NCI-H1417 treated with DMSO at 0.1 percent for 48 hours (cell line): ENCODE data around the gene EPB41L4B.
"Not testable (repeated sequence)": the region's sequence is repeated elsewhere in the genome, so short reads cannot be mapped to it uniquely, and the experiment has no call there.

ENCODE experiments used
- DNase-seq: peaks from one replicate; lab custom pipeline; 2025; lab: John Stamatoyannopoulos, UW

EPB41L4B gene

GRCh38 chr9:109163194-109163593, 157.7 kb downstream of the EPB41L4B start:
- no peak for DNase-seq

GRCh38 chr9:109162677-109163076, 158.2 kb downstream of the EPB41L4B start:
- DNase-seq: no peak

- DNase-seq: no peak
Measured at GRCh38 chr9:109161471-109161870, 159.4 kb downstream of the EPB41L4B start.

GRCh38 chr9:109159583-109159982, 161.3 kb downstream of the EPB41L4B start:
- DNase-seq: no peak

GRCh38 chr9:109158651-109159050, 162.2 kb downstream of the EPB41L4B start:
- DNase-seq: no peak

- no peak for DNase-seq
Measured at GRCh38 chr9:109156708-109157107, 164.2 kb downstream of the EPB41L4B start.

- no peak for DNase-seq
Measured at GRCh38 chr9:109150925-109151545, 169.8 kb downstream of the EPB41L4B start.

GRCh38 chr9:109149722-109150121, 171.1 kb downstream of the EPB41L4B start:
- DNase-seq: no peak

GRCh38 chr9:109149089-109149488, 171.8 kb downstream of the EPB41L4B start:
- DNase-seq: no peak

- DNase-seq: no peak
Measured at GRCh38 chr9:109145051-109145450, 175.8 kb downstream of the EPB41L4B start.

GRCh38 chr9:109143881-109144562, 176.8 kb downstream of the EPB41L4B start:
- no peak for DNase-seq

GRCh38 chr9:109141375-109141774, 179.5 kb downstream of the EPB41L4B start:
- no peak for DNase-seq

GRCh38 chr9:109139851-109140250, 181.0 kb downstream of the EPB41L4B start:
- DNase-seq: no peak

GRCh38 chr9:109138421-109138820, 182.4 kb downstream of the EPB41L4B start:
- no peak for DNase-seq

- no peak for DNase-seq
Measured at GRCh38 chr9:109134167-109134578, 186.7 kb downstream of the EPB41L4B start.

- no peak for DNase-seq
Measured at GRCh38 chr9:109133533-109133932, 187.3 kb downstream of the EPB41L4B start.

GRCh38 chr9:109132567-109133021, 188.3 kb downstream of the EPB41L4B start:
- DNase-seq: no peak

GRCh38 chr9:109129470-109130197, 191.2 kb downstream of the EPB41L4B start:
- no peak for DNase-seq

GRCh38 chr9:109126671-109127070, 194.2 kb downstream of the EPB41L4B start:
- not testable (repeated sequence) for DNase-seq

GRCh38 chr9:109124121-109124520, 196.7 kb downstream of the EPB41L4B start:
- no peak for DNase-seq

- DNase-seq: no peak
Measured at GRCh38 chr9:109122726-109123621, 197.9 kb downstream of the EPB41L4B start.
